Measurements from ENCODE around the gene SLC12A4.
"Not testable (repeated sequence)": the region's sequence is repeated elsewhere in the genome, so short reads cannot be mapped to it uniquely, and the experiment has no call there.

DNA sequence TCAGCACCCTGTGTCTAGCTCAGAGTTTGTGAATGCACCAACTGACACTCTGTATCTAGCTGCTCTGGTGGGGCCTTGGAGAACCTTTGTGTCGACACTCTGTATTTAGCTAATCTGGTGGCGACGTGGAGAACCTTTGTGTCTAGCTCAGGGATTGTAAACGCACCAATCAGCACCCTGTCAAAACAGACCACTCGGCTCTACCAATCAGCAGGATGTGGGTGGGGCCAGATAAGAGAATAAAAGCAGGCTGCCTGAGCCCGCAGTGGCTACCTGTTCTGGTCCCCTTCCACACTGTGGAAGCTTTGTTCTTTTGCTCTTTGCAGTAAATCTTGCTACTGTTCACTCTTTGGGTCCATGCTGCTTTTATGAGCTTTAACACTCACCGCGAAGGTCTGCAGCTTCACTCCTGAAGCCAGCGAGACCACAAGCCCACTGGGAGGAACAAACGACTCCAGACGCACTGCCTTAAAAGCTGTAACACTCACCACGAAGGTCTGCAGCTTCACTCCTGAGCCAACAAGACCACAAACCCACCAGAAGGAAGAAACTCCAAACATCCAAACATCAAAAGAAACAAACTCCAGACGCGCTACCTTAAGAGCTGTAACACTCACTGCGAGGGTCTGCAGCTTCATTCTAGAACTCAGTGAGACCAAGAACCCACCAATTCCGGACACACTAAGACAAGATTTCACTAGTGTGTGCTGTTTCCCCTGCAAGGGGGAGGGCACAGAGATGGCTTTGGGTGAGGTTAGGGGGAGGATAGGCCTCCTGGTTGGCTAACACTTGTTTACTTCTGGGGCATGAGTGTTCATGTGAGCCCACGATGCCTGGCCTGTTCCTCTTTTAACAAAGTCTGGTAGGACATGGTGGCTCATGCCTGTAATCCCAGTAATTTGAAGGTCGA is 30.6 kb upstream of the SLC12A4 start, which contains the start of gene DPEP2:
- TF ChIP-seq, protein P1, sequence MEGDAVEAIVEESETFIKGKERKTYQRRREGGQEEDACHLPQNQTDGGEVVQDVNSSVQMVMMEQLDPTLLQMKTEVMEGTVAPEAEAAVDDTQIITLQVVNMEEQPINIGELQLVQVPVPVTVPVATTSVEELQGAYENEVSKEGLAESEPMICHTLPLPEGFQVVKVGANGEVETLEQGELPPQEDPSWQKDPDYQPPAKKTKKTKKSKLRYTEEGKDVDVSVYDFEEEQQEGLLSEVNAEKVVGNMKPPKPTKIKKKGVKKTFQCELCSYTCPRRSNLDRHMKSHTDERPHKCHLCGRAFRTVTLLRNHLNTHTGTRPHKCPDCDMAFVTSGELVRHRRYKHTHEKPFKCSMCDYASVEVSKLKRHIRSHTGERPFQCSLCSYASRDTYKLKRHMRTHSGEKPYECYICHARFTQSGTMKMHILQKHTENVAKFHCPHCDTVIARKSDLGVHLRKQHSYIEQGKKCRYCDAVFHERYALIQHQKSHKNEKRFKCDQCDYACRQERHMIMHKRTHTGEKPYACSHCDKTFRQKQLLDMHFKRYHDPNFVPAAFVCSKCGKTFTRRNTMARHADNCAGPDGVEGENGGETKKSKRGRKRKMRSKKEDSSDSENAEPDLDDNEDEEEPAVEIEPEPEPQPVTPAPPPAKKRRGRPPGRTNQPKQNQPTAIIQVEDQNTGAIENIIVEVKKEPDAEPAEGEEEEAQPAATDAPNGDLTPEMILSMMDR (IDR thresholded peaks at IDR 0.05) = not testable (repeated sequence)
- TF ChIP-seq POLR2AphosphoS5, POLR2A (IDR thresholded peaks at IDR 0.05): not testable (repeated sequence)
